ENCODE data around the gene ATG13.

ATG13 gene

GRCh38 chr11:46597609-46598219, 19.6 kb upstream of the ATG13 start:
- TF ChIP-seq CTCF (IDR thresholded peaks at IDR 0.05; ENCODE audit: low read depth, low read length), result no peak
- H3K4me3 ChIP-seq (ENCODE audit: low read depth, low read length), result no peak overlapping the region

- TF ChIP-seq CTCF (IDR thresholded peaks at IDR 0.05; ENCODE audit: low read depth, low read length), result no peak
- H3K4me3 ChIP-seq (ENCODE audit: low read depth, low read length), result no peak overlapping the region
Observed at GRCh38 chr11:46599340-46600193, 17.8 kb upstream of the ATG13 start.

- no peak overlapping the region for H3K4me3 ChIP-seq (ENCODE audit: low read depth, low read length)
- no peak for TF ChIP-seq CTCF (IDR thresholded peaks at IDR 0.05; ENCODE audit: low read depth, low read length)
Observed at GRCh38 chr11:46600194-46600960, 17.0 kb upstream of the ATG13 start.

GRCh38 chr11:46601129-46601528, 16.2 kb upstream of the ATG13 start:
- H3K4me3 ChIP-seq (ENCODE audit: low read depth, low read length), result no peak overlapping the region
- no peak for TF ChIP-seq CTCF (IDR thresholded peaks at IDR 0.05; ENCODE audit: low read depth, low read length)

- no peak for TF ChIP-seq CTCF (IDR thresholded peaks at IDR 0.05; ENCODE audit: low read depth, low read length)
- no peak overlapping the region for H3K4me3 ChIP-seq (ENCODE audit: low read depth, low read length)
Observed at GRCh38 chr11:46603704-46604308, 13.5 kb upstream of the ATG13 start.

- no peak overlapping the region for H3K4me3 ChIP-seq (ENCODE audit: low read depth, low read length)
- no peak for TF ChIP-seq CTCF (IDR thresholded peaks at IDR 0.05; ENCODE audit: low read depth, low read length)
Observed at GRCh38 chr11:46604796-46605195, 12.6 kb upstream of the ATG13 start.

Measured in WI38 (cell line).